GM21723 (cell line): ENCODE measurements around the gene SRPK1.

Experiments
- ATAC-seq: cut with Tn5 transposase; IDR thresholded peaks from one replicate; pipeline ENCODE4 v1.9.1; 2021; ENCODE audit warnings: mild to moderate bottlenecking, moderate library complexity; ENCODE audit not compliant: unreplicated experiment

SRPK1 gene

DNA sequence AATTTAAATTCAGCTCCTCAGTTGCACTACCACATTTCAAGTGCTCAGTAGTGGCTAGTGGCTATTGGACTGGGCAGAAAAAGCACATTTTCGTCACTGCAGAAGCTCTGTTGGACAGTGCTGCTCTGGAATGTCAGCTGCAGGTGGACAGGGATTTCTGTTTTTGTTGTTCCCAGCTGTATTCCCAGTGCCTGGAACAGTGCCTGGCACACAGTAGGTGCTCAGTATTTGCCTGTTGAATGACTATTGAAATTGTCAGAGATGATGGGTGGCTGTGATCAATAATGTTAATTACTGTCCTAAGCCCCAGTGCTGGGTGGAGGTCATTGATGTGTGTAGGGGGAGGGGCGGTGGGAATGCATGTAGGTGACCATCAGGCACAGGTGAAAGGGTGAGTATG lies 134.6 kb downstream of the SRPK1 start:
- no peak for ATAC-seq

DNA sequence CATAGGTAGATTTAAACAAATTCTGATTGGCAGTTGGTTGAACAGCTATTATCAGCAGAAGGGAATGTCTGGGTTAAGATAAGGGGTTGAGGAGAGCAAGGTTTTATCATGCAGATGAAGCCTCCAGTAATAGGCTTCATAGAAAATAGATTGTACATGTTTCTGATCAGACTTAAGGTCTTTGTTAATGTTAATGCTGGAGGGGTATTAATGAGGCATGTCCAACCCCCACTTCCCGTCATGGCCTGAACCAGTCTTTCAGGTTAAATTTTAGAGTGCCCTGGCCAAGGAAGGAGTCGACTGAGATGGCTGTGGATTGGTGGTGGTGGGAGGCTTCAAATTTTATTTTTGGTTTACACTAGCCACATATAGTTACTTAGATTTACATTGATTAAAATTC lies 136.7 kb downstream of the SRPK1 start:
- ATAC-seq: no peak
